ENCODE measurements around the gene C1orf167. TPM values are rescaled to one million over a fixed set of nuclear protein-coding genes. Genes with fewer than 3 reads are reported as not detected.

Gene C1orf167
- total RNA-seq, 1 donor, result 0.36 TPM

GRCh38 chr1:11778844-11779623, 17.0 kb downstream of the C1orf167 start:
- no peak overlapping the region for H3K4me3 ChIP-seq (ENCODE audit: low read depth, low read length)
- TF ChIP-seq, protein P1, sequence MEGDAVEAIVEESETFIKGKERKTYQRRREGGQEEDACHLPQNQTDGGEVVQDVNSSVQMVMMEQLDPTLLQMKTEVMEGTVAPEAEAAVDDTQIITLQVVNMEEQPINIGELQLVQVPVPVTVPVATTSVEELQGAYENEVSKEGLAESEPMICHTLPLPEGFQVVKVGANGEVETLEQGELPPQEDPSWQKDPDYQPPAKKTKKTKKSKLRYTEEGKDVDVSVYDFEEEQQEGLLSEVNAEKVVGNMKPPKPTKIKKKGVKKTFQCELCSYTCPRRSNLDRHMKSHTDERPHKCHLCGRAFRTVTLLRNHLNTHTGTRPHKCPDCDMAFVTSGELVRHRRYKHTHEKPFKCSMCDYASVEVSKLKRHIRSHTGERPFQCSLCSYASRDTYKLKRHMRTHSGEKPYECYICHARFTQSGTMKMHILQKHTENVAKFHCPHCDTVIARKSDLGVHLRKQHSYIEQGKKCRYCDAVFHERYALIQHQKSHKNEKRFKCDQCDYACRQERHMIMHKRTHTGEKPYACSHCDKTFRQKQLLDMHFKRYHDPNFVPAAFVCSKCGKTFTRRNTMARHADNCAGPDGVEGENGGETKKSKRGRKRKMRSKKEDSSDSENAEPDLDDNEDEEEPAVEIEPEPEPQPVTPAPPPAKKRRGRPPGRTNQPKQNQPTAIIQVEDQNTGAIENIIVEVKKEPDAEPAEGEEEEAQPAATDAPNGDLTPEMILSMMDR (IDR thresholded peaks at IDR 0.05; ENCODE audit: insufficient read depth, low read length), result no peak
- DNase-seq (ENCODE audit: low read depth), result no peak

DNA sequence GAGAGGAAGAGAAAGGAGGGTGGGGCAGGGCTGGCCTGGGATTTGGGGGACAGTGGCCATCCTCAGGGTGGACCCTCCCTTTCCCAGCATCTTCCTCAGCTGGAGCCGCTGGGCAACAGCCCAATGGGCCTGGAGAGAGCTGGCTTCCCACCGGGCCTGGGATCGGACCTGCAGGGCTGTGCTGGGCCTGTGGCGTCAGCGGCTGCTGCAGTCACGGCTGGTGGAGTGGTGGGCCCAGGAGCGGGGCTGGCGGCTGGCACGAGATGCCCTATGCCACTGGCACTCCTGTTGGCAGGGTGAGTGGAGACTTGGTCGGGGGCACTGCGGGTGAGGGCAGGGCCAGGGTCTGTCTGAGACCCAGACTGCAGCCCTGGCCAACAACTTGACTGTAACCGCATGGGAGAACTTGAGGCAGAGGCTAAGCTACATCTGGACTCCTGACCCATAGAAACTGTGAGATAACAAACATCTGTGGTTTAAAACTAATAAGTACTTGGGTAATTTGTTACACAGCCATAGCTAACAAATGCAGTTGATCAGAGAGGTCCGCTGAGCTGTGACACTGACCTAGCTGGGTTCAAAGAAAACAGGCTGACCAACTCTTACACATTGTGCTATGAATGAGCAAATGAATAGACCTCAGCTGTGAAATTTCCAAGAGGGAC, 17.9 kb downstream of the C1orf167 start:
- no peak overlapping the region for H3K4me3 ChIP-seq (ENCODE audit: low read depth, low read length)
- TF ChIP-seq, protein P1 (IDR thresholded peaks at IDR 0.05; ENCODE audit: insufficient read depth, low read length), result no peak
- no peak for DNase-seq (ENCODE audit: low read depth)

- no peak overlapping the region for H3K4me3 ChIP-seq (ENCODE audit: low read depth, low read length)
- TF ChIP-seq, protein P1 (IDR thresholded peaks at IDR 0.05; ENCODE audit: insufficient read depth, low read length), result no peak
- DNase-seq (ENCODE audit: low read depth), result no peak
Measured at GRCh38 chr1:11780380-11781147, 18.6 kb downstream of the C1orf167 start.

- H3K4me3 ChIP-seq (ENCODE audit: low read depth, low read length), result no peak overlapping the region
- TF ChIP-seq, protein P1 (IDR thresholded peaks at IDR 0.05; ENCODE audit: insufficient read depth, low read length), result no peak
- no peak for DNase-seq (ENCODE audit: low read depth)
Measured at GRCh38 chr1:11781297-11781696, 19.3 kb downstream of the C1orf167 start.

GRCh38 chr1:11782127-11782708, 20.2 kb downstream of the C1orf167 start:
- no peak for DNase-seq (ENCODE audit: low read depth)
- no peak overlapping the region for H3K4me3 ChIP-seq (ENCODE audit: low read depth, low read length)
- TF ChIP-seq, protein P1 (IDR thresholded peaks at IDR 0.05; ENCODE audit: insufficient read depth, low read length), result no peak

DNA sequence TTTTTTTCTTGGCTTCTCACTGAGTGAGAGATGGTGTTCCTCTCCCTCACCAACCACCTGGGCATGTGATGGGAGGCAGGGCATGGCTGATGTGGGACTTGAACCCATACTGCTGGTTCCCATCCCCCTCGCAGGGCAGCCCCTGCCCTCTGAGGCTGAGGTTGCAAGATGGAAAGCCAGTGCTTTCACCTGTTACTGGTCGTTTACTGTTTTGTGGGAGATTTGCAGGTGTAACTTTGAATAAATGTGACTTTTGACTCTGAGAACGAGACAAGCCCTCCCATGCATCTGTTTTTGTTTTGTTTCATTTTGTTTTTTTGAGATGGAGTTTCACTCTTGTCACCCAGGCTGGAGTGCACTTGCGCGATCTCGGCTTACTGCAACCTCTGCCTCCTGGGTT, 21.6 kb downstream of the C1orf167 start:
- DNase-seq (ENCODE audit: low read depth), result no peak
- TF ChIP-seq, protein P1 (IDR thresholded peaks at IDR 0.05; ENCODE audit: insufficient read depth, low read length), result no peak

More for the DNA sequence above, 21.6 kb downstream of the C1orf167 start:
- no peak overlapping the region for H3K4me3 ChIP-seq (ENCODE audit: low read depth, low read length)
